ENCODE results near the gene NR2C2.
A peak's percentile ranks its signal among the peaks of the same experiment; 100 is the strongest.

GRCh38 chr3:14915636-14916222, 31.7 kb upstream of the NR2C2 start:
- TF ChIP-seq EZH2 (IDR thresholded peaks at IDR 0.05; ENCODE audit: low read length) (no peak), CTCF (optimal IDR thresholded peaks at IDR 0.05 in 1 of 3, IDR thresholded peaks at IDR 0.05 in 1 of 3, conservative IDR thresholded peaks at IDR 0.05 in 1 of 3; ENCODE audit: extremely low read depth in 1 of 3, insufficient read depth in 2 of 3, low read length in 3 of 3) (peak in 2 of 3 experiments; percentile 30 to 60)

All from keratinocyte (primary cell).